Uterus (tissue), 2 donors: Measurements from ENCODE around the gene NAT8.
"Not testable (repeated sequence)": the region's sequence is repeated elsewhere in the genome, so short reads cannot be mapped to it uniquely, and the experiment has no call there.

Source experiments
- CTCF ChIP-seq, 4 experiments: fragments of 200-600 bp in 2 of 4; fragments of 450-650 bp in 2 of 4; sonication (generic) in 2 of 4; IDR thresholded peaks; one replicate each; pipeline ENCODE4 v1.5.1; 2016 to 2019; ENCODE audit warnings: antibody characterized with exemption in 4 of 4, mild to moderate bottlenecking in 2 of 4, moderate library complexity in 1 of 4
- POLR2A ChIP-seq, 2 donors: fragments of 450-650 bp; IDR thresholded peaks; one replicate each; pipeline ENCODE4 v1.6.1; 2016; ENCODE audit warnings: antibody characterized with exemption in 2 of 2, mild to moderate bottlenecking in 1 of 2, moderate library complexity in 1 of 2

GRCh38 chr2:73688494-73688893 lies 46.3 kb upstream of the NAT8 start:
- TF ChIP-seq CTCF, POLR2A (IDR thresholded peaks at IDR 0.05): not testable (repeated sequence)
